Stimulated activated CD4-positive, alpha-beta T cell treated with anti-CD3 and anti-CD28 coated beads, Interleukin-15, amount 100 ng/mL, for 24 hours (primary cell): ENCODE data around the gene IQCH.
"Not testable (repeated sequence)": the region's sequence is repeated elsewhere in the genome, so short reads cannot be mapped to it uniquely, and the experiment has no call there.

Source experiments
- DNase-seq: peaks from one replicate; pipeline ENCODE4 v3.0.0-alpha.2; 2020

The IQCH gene

GRCh38 chr15:67361100-67361499 is 106.5 kb downstream of the IQCH start:
- DNase-seq = no peak

GRCh38 chr15:67363712-67364111 is 109.1 kb downstream of the IQCH start:
- DNase-seq = not testable (repeated sequence)

- DNase-seq = no peak
Measured at GRCh38 chr15:67365994-67366393, 111.4 kb downstream of the IQCH start.

GRCh38 chr15:67366904-67367303 is 112.3 kb downstream of the IQCH start:
- DNase-seq = no peak

GRCh38 chr15:67369359-67369998 is 114.9 kb downstream of the IQCH start:
- no peak for DNase-seq

GRCh38 chr15:67370206-67370954 is 115.8 kb downstream of the IQCH start:
- no peak for DNase-seq

- DNase-seq = no peak
Measured at GRCh38 chr15:67372543-67372942, 118.0 kb downstream of the IQCH start.

GRCh38 chr15:67372986-67373675 is 118.5 kb downstream of the IQCH start:
- no peak for DNase-seq

GRCh38 chr15:67373971-67374370 is 119.4 kb downstream of the IQCH start:
- no peak for DNase-seq

GRCh38 chr15:67379530-67379929 is 124.9 kb downstream of the IQCH start:
- no peak for DNase-seq

- DNase-seq = no peak
Measured at GRCh38 chr15:67380921-67381320, 126.3 kb downstream of the IQCH start.

- DNase-seq = no peak
Measured at GRCh38 chr15:67381416-67382045, 126.9 kb downstream of the IQCH start.

- DNase-seq = no peak
Measured at GRCh38 chr15:67382723-67383122, 128.1 kb downstream of the IQCH start.

- DNase-seq = no peak
Measured at GRCh38 chr15:67383899-67384298, 129.3 kb downstream of the IQCH start.

GRCh38 chr15:67384761-67385160 is 130.2 kb downstream of the IQCH start:
- no peak for DNase-seq

- DNase-seq = no peak
Measured at GRCh38 chr15:67385971-67386370, 131.4 kb downstream of the IQCH start.

- no peak for DNase-seq
Measured at GRCh38 chr15:67386947-67387346, 132.4 kb downstream of the IQCH start.

GRCh38 chr15:67389975-67390374 is 135.4 kb downstream of the IQCH start:
- DNase-seq = no peak

- DNase-seq = no peak
Measured at GRCh38 chr15:67394873-67395639, 140.5 kb downstream of the IQCH start.

GRCh38 chr15:67396114-67396513 is 141.5 kb downstream of the IQCH start:
- no peak for DNase-seq

- no peak for DNase-seq
Measured at GRCh38 chr15:67397139-67397538, 142.6 kb downstream of the IQCH start.

- DNase-seq = no peak
Measured at GRCh38 chr15:67399925-67400324, 145.3 kb downstream of the IQCH start.

- no peak for DNase-seq
Measured at GRCh38 chr15:67400890-67401289, 146.3 kb downstream of the IQCH start.
